ENCODE data around the gene PREB.

DNA sequence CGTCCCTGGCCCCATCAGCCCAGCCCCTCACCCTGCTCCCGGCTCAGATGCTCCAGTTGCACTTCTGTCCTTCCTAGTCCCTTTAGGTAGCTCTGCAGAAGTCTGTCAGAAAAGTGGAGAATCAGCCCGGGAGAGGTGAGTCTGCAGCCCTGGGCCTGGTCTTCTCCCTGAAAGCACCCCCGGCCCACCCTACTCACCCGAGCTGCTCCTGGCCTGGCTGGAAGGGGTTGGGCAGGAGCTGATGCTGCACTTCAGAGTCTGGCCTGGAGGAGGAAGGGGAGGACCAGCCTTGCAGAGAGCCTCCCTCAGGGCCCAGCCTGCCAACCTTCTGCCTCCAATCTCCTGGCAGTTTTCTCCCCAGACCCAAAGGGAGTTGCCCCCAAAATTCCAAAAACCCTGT, 32.1 kb downstream of the PREB start:
- TF ChIP-seq CTCF (IDR thresholded peaks at IDR 0.05) = no peak
- TF ChIP-seq POLR2A (IDR thresholded peaks at IDR 0.05) = no peak
